DOHH2 (cell line): Measurements from ENCODE around the gene TAF1.

Experiments used
- H3F3A ChIP-seq: fragments of 200-600 bp; sonication (generic), shearing (Covaris generic); 2 replicates; pipeline ENCODE4 v1.6.0; 2016; ENCODE audit warnings: antibody characterized with exemption, mild to moderate bottlenecking; ENCODE audit not compliant: control insufficient read depth, insufficient read depth
- H3K27ac ChIP-seq: fragments of 200-600 bp; sonication (generic); 2 replicates; pipeline ENCODE4 v1.5.1; 2014; ENCODE audit warnings: low read depth, mild to moderate bottlenecking, low read length, moderate library complexity
- H3K27me3 ChIP-seq: fragments of 200-600 bp; sonication (generic); 2 replicates; pipeline ENCODE4 v1.6.1; 2014; ENCODE audit warnings: mild to moderate bottlenecking, low read length, mixed read lengths; ENCODE audit not compliant: control insufficient read depth
- H3K36me3 ChIP-seq: fragments of 200-600 bp; sonication (generic); 2 replicates; pipeline ENCODE4 v1.6.1; 2014; ENCODE audit warnings: mild to moderate bottlenecking, low read length, moderate library complexity, mixed read lengths; ENCODE audit not compliant: control insufficient read depth
- H3K4me1 ChIP-seq: fragments of 200-600 bp; sonication (generic); 2 replicates; pipeline ENCODE4 v1.6.1; 2014; ENCODE audit warnings: mild to moderate bottlenecking, low read length, mixed read lengths; ENCODE audit not compliant: control insufficient read depth
- H3K4me2 ChIP-seq: fragments of 200-600 bp; sonication (generic); 2 replicates; pipeline ENCODE4 v1.6.0; 2014; ENCODE audit warnings: mild to moderate bottlenecking, low read length, moderate library complexity
- H3K4me3 ChIP-seq: fragments of 200-600 bp; sonication (generic); 2 replicates; pipeline ENCODE4 v1.5.1; 2014; ENCODE audit warnings: mild to moderate bottlenecking, low read length, mixed read lengths
- H3K79me2 ChIP-seq: fragments of 200-600 bp; sonication (generic); 2 replicates; pipeline ENCODE4 v1.6.1; 2014; ENCODE audit warnings: mild to moderate bottlenecking, low read length, mixed read lengths; ENCODE audit not compliant: control insufficient read depth
- H3K9me2 ChIP-seq: fragments of 200-600 bp; sonication (generic); replicated peaks from 2 replicates; pipeline ENCODE4 v1.6.1; 2014; ENCODE audit warnings: mild to moderate bottlenecking, low read length, mixed read lengths; ENCODE audit not compliant: control insufficient read depth
- H3K9me3 ChIP-seq: fragments of 200-600 bp; sonication (generic); 2 replicates; pipeline ENCODE4 v1.6.1; 2014; ENCODE audit warnings: antibody characterized with exemption, low read length, mixed read lengths; ENCODE audit not compliant: control insufficient read depth, insufficient read depth
- H4K20me1 ChIP-seq: fragments of 200-600 bp; sonication (generic); 2 replicates; pipeline ENCODE4 v1.6.0; 2014; ENCODE audit warnings: low read depth, mild to moderate bottlenecking, antibody characterized with exemption, low read length, moderate library complexity; ENCODE audit not compliant: control insufficient read depth, insufficient read depth
- CTCF ChIP-seq: fragments of 200-600 bp; sonication (generic); IDR thresholded peaks from one replicate; pipeline ENCODE4 v1.5.1; 2014; ENCODE audit warnings: antibody characterized with exemption, mild to moderate bottlenecking, low read depth, low read length; ENCODE audit not compliant: poor library complexity, severe bottlenecking
- EZH2phosphoT487 ChIP-seq: fragments of 200-600 bp; sonication (generic); IDR thresholded peaks from 2 replicates; pipeline ENCODE4 v1.6.1; 2017; ENCODE audit warnings: borderline replicate concordance, mild to moderate bottlenecking, antibody characterized with exemption, low read length, moderate library complexity, mixed read lengths

TAF1 gene

GRCh38 chrX:71453056-71453455, 86.9 kb downstream of the TAF1 start:
- Histone ChIP-seq H3K4me2 (no peak overlapping the region), H3K36me3 (peaks cover 34% of the 10 kb centered on the region), H3K9me2 (no peaks in the 10 kb centered on the region), H3K9me3 (no peaks in the 10 kb centered on the region), H3K27me3 (no peaks in the 10 kb centered on the region), H4K20me1 (no peaks in the 10 kb centered on the region), H3K4me1 (no peaks in the 10 kb centered on the region), H3K4me3 (no peak overlapping the region), H3K27ac (no peak overlapping the region), H3F3A (no peaks in the 10 kb centered on the region), H3K79me2 (no peaks in the 10 kb centered on the region)
- TF ChIP-seq CTCF: no peak
- TF ChIP-seq EZH2phosphoT487: no peak

- no peak overlapping the region for H3K4me2 ChIP-seq
- H3K79me2 ChIP-seq: no peaks in the 10 kb centered on the region
- no peaks in the 10 kb centered on the region for H4K20me1 ChIP-seq
- no peak for TF ChIP-seq CTCF
- H3K27me3 ChIP-seq: no peaks in the 10 kb centered on the region
- no peak overlapping the region for H3K4me3 ChIP-seq
- H3K9me2 ChIP-seq: no peaks in the 10 kb centered on the region
- H3F3A ChIP-seq: no peaks in the 10 kb centered on the region
- H3K27ac ChIP-seq: no peak overlapping the region
- H3K36me3 ChIP-seq: peaks cover 42% of the 10 kb centered on the region
- H3K4me1 ChIP-seq: no peaks in the 10 kb centered on the region
- no peaks in the 10 kb centered on the region for H3K9me3 ChIP-seq
These were observed 88.1 kb downstream of the TAF1 start for GRCh38 chrX:71454222-71454621.

GRCh38 chrX:71458866-71459265, 92.7 kb downstream of the TAF1 start:
- no peak overlapping the region for H3K27ac ChIP-seq
- no peaks in the 10 kb centered on the region for H3F3A ChIP-seq
- no peak overlapping the region for H3K4me3 ChIP-seq
- no peaks in the 10 kb centered on the region for H3K4me1 ChIP-seq
- no peaks in the 10 kb centered on the region for H3K9me2 ChIP-seq
- H4K20me1 ChIP-seq: no peaks in the 10 kb centered on the region
- H3K4me2 ChIP-seq: no peak overlapping the region
- H3K79me2 ChIP-seq: no peaks in the 10 kb centered on the region
- H3K36me3 ChIP-seq: peaks cover 81% of the 10 kb centered on the region
- H3K9me3 ChIP-seq: no peaks in the 10 kb centered on the region
- TF ChIP-seq CTCF: no peak
- TF ChIP-seq EZH2phosphoT487: no peak
- H3K27me3 ChIP-seq: no peaks in the 10 kb centered on the region

GRCh38 chrX:71464968-71465367, 98.8 kb downstream of the TAF1 start:
- no peaks in the 10 kb centered on the region for H3K79me2 ChIP-seq
- no peaks in the 10 kb centered on the region for H3K9me3 ChIP-seq
- H3K27ac ChIP-seq: no peak overlapping the region
- H3K27me3 ChIP-seq: no peaks in the 10 kb centered on the region
- H4K20me1 ChIP-seq: no peaks in the 10 kb centered on the region
- H3K4me3 ChIP-seq: no peak overlapping the region
- peaks cover 42% of the 10 kb centered on the region for H3K36me3 ChIP-seq
- no peak for TF ChIP-seq CTCF
- no peak for TF ChIP-seq EZH2phosphoT487
- H3K9me2 ChIP-seq: no peaks in the 10 kb centered on the region
- no peaks in the 10 kb centered on the region for H3K4me1 ChIP-seq
- no peaks in the 10 kb centered on the region for H3F3A ChIP-seq
- H3K4me2 ChIP-seq: no peak overlapping the region
